Measurements from ENCODE around the gene RHOJ.

- TF ChIP-seq CTCF (IDR thresholded peaks at IDR 0.05), result no peak
- no peak for TF ChIP-seq ZFX (IDR thresholded peaks at IDR 0.05; ENCODE audit: borderline replicate concordance)
Observed at GRCh38 chr14:63328787-63329737, 124.8 kb downstream of the RHOJ start.
